AG04450 (cell line): ENCODE data around the gene TMEM178A. TPM values are rescaled to one million over a fixed set of nuclear protein-coding genes. Genes with fewer than 3 reads are reported as not detected.
"Not testable (repeated sequence)": the region's sequence is repeated elsewhere in the genome, so short reads cannot be mapped to it uniquely, and the experiment has no call there.

ENCODE experiments used
- CTCF ChIA-PET: fragments of 300-600, 350-600 bp; formaldehyde crosslinking; extraction: SDS; loops from one replicate; lab custom pipeline; 2022; ENCODE audit warnings: antibody characterized with exemption, inconsistent platforms; lab: Charles Lee
- POLR2A ChIA-PET: fragments of 350-600 bp; formaldehyde crosslinking; extraction: SDS; loops from one replicate; lab custom pipeline; 2021; ENCODE audit warnings: antibody characterized with exemption, inconsistent platforms; lab: Yijun Ruan, JAX
- DNase-seq: peaks from one replicate; pipeline ENCODE4 v3.0.0-alpha.2; 2011; ENCODE audit warnings: low read depth, low spot score
- H3K27ac ChIP-seq: one replicate; pipeline ENCODE4 v1.5.1; 2012; ENCODE audit warnings: low read depth, low read length, control low read depth
- H3K27me3 ChIP-seq: one replicate; pipeline ENCODE4 v1.6.0; 2012; ENCODE audit warnings: low read length; ENCODE audit not compliant: control insufficient read depth, insufficient read depth
- H3K4me3 ChIP-seq: 2 replicates; pipeline ENCODE4 v1.5.1; 2011; ENCODE audit warnings: mild to moderate bottlenecking, low read depth, low read length, control low read depth
- H3K9me3 ChIP-seq: 2 replicates; pipeline ENCODE4 v1.5.1; 2012; ENCODE audit warnings: low read length; ENCODE audit not compliant: control insufficient read depth, insufficient read depth
- CTCF ChIP-seq: IDR thresholded peaks from 2 replicates; pipeline ENCODE4 v1.5.1; 2011; ENCODE audit warnings: low read depth, low read length, control low read depth, inconsistent platforms
- polyA plus RNA-seq: library from polyadenylated mRNA; depleted of rRNA; stranded (reverse); fragments of >200 nt; gene quantifications from 2 replicates; pipeline ENCODE4 v1.2.3, GENCODE V29; 2011

The TMEM178A gene
- polyA plus RNA-seq, 1 experiment, result 1.1 TPM

- no peak for DNase-seq
- H3K4me3 ChIP-seq, result no peak overlapping the region
- H3K27ac ChIP-seq, result no peak overlapping the region
- H3K27me3 ChIP-seq, result no peaks in the 10 kb centered on the region
- no peak for TF ChIP-seq CTCF
- H3K9me3 ChIP-seq, result no peaks in the 10 kb centered on the region
- ChIA-PET CTCF (interaction anchor here (0.9 kb wide), 1 partner anchor 46 kb away, joined by 4 read pairs; no protein-coding TSS in a partner anchor), POLR2A (no interaction called here)
These were observed 15.2 kb upstream of the TMEM178A start for GRCh38 chr2:39650468-39650867.

- H3K4me3 ChIP-seq, CTCF ChIA-PET, DNase-seq, H3K9me3 ChIP-seq, H3K27ac ChIP-seq, H3K27me3 ChIP-seq, POLR2A ChIA-PET: not testable (repeated sequence)
These were observed 9.5 kb upstream of the TMEM178A start for GRCh38 chr2:39656215-39656614.

- no peak for DNase-seq
- no peak for TF ChIP-seq CTCF
- ChIA-PET POLR2A (no interaction called here), CTCF (no interaction called here)
- Histone ChIP-seq H3K9me3 (no peaks in the 10 kb centered on the region), H3K27me3 (no peaks in the 10 kb centered on the region), H3K4me3 (no peak overlapping the region), H3K27ac (no peak overlapping the region)
These were observed 8.3 kb upstream of the TMEM178A start for GRCh38 chr2:39657287-39657937.

- TF ChIP-seq CTCF, result no peak
- ChIA-PET POLR2A (no interaction called here), CTCF (no interaction called here)
- H3K27me3 ChIP-seq, result no peaks in the 10 kb centered on the region
- no peak overlapping the region for H3K27ac ChIP-seq
- no peak overlapping the region for H3K4me3 ChIP-seq
- no peaks in the 10 kb centered on the region for H3K9me3 ChIP-seq
- no peak for DNase-seq
These were observed 7.3 kb upstream of the TMEM178A start for GRCh38 chr2:39658371-39658770.

GRCh38 chr2:39659765-39660611, 5.7 kb upstream of the TMEM178A start:
- ChIA-PET CTCF (no interaction called here), POLR2A (no interaction called here)
- no peaks in the 10 kb centered on the region for H3K9me3 ChIP-seq
- no peak overlapping the region for H3K27ac ChIP-seq
- no peak overlapping the region for H3K4me3 ChIP-seq
- TF ChIP-seq CTCF, result no peak
- no peak for DNase-seq
- peaks cover 9% of the 10 kb centered on the region for H3K27me3 ChIP-seq
